H1 (cell line): ENCODE results near the gene ZDHHC24. TPM values are rescaled to one million over a fixed set of nuclear protein-coding genes. Genes with fewer than 3 reads are reported as not detected.

Experiments
- MAFK ChIP-seq: IDR thresholded peaks from 2 replicates; pipeline ENCODE4 v1.6.1; 2012; ENCODE audit warnings: low read depth, mild to moderate bottlenecking, improper control_type of control experiment, low read length
- RXRA ChIP-seq: IDR thresholded peaks from 2 replicates; pipeline ENCODE4 v1.6.1; 2011; ENCODE audit warnings: low read depth, mild to moderate bottlenecking, low read length, moderate library complexity; ENCODE audit not compliant: insufficient read depth
- TAF1 ChIP-seq: IDR thresholded peaks from 2 replicates; pipeline ENCODE4 v1.6.1; 2011; ENCODE audit warnings: mild to moderate bottlenecking, low read depth, low read length
- TAF7 ChIP-seq: optimal IDR thresholded peaks from 2 replicates; pipeline ENCODE3; 2011; ENCODE audit warnings: low read depth, mild to moderate bottlenecking, inconsistent platforms, low read length, moderate library complexity, borderline replicate concordance
- polyA plus RNA-seq, 7 experiments: library from polyadenylated mRNA; depleted of rRNA in 3 of 7; stranded (reverse) in 5 of 7; unstranded in 2 of 7; fragments of >200 nt in 5 of 7; fragments of 200-250 nt in 2 of 7; gene quantifications; 1 replicate in 5 of 7; 2 replicates in 1 of 7; 4 replicates in 1 of 7; pipeline versions ENCODE4 v1.2.1 to v1.2.3, GENCODE V29; 2011 to 2013; ENCODE audit warnings: missing spikeins in 2 of 7, mixed read lengths in 2 of 7
- total RNA-seq: library from RNA; stranded (reverse); fragmentation: NEBNext Ultra II Directional; extraction: Animal tissue kit (Norgen Biotek cat#: 25700); gene quantifications from 2 replicates; pipeline ENCODE4 v1.2.1, GENCODE V29; 2021

ZDHHC24 gene
- total and polyA plus RNA-seq, 2 of the 8 experiments (the other 6 are each of a cell fraction or from before 2014, with no cell fraction given) = 8.4 to 9.7 TPM

DNA sequence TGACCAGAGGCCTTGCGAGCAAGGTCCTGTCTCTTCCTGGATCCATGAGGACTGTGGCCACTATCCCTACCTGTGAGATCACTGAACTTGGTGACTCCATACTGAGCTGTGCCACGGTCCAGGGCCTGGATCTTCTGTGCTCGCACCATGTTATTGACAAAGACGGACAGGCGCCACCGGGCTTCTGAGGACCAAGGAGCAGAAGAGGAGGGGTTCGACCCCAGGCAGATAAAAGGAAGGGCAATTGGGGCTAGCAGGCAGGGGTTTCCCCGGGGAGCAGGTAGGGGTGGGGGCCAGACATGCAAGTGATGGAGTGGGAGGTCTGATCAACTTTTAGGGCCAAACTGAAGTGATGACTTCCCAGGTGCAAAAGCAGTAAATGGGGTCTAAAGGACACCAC is 20.4 kb upstream of the ZDHHC24 start (continued):
- TF ChIP-seq RXRA = no peak
- TF ChIP-seq MAFK = no peak
- no peak for TF ChIP-seq TAF1
- no peak for TF ChIP-seq TAF7
